Liver (tissue), 9 donors: ENCODE measurements around the gene ETV3. TPM values are rescaled to one million over a fixed set of nuclear protein-coding genes. Genes with fewer than 3 reads are reported as not detected.

Experiments
- DNase-seq: peaks from one replicate; pipeline ENCODE4 v3.0.0-alpha.2; 2017; ENCODE audit warnings: low spot score
- H3K27ac ChIP-seq, 2 donors: one replicate each; pipeline ENCODE4 v1.7.0; 2013; ENCODE audit warnings: inconsistent platforms in 2 of 2, low read length in 2 of 2, control low read depth in 1 of 2, low read depth in 1 of 2, mild to moderate bottlenecking in 1 of 2
- H3K27me3 ChIP-seq, 4 donors: one replicate each; pipeline versions ENCODE4 v1.6.1 to v1.7.0; 2013; ENCODE audit warnings: low read length in 3 of 4, inconsistent platforms in 1 of 4, mild to moderate bottlenecking in 1 of 4, moderate library complexity in 1 of 4; ENCODE audit not compliant: control insufficient read depth in 4 of 4, insufficient read depth in 4 of 4
- H3K36me3 ChIP-seq, 4 donors: one replicate each; pipeline versions ENCODE4 v1.6.1 to v1.7.0; 2013; ENCODE audit warnings: low read length in 3 of 4, mild to moderate bottlenecking in 3 of 4, low read depth in 1 of 4, moderate library complexity in 1 of 4; ENCODE audit not compliant: control insufficient read depth in 4 of 4, insufficient read depth in 3 of 4
- H3K4me1 ChIP-seq, 4 donors: one replicate each; pipeline versions ENCODE4 v1.6.1 to v1.7.0; 2013; ENCODE audit warnings: low read length in 3 of 4, mild to moderate bottlenecking in 3 of 4, moderate library complexity in 1 of 4; ENCODE audit not compliant: control insufficient read depth in 4 of 4, insufficient read depth in 4 of 4
- H3K4me3 ChIP-seq, 3 donors: one replicate each; pipeline versions ENCODE4 v1.6.1 to v1.7.0; 2013; ENCODE audit warnings: low read length in 3 of 3, control low read depth in 1 of 3, low read depth in 1 of 3, mild to moderate bottlenecking in 1 of 3
- H3K9ac ChIP-seq, 2 donors: one replicate each; pipeline ENCODE4 v1.7.0; 2013; ENCODE audit warnings: low read length in 2 of 2, mild to moderate bottlenecking in 2 of 2, moderate library complexity in 2 of 2, control low read depth in 1 of 2, low read depth in 1 of 2
- H3K9me3 ChIP-seq, 4 donors: one replicate each; pipeline versions ENCODE4 v1.6.1 to v1.7.0; 2013; ENCODE audit warnings: low read length in 3 of 4; ENCODE audit not compliant: control insufficient read depth in 4 of 4
- FOXA1 ChIP-seq: IDR thresholded peaks from 2 replicates; pipeline ENCODE4 v1.6.1; 2016; ENCODE audit warnings: antibody characterized with exemption
- FOXA2 ChIP-seq: IDR thresholded peaks from 2 replicates; pipeline ENCODE4 v1.6.1; 2016; ENCODE audit warnings: antibody characterized with exemption
- GABPA ChIP-seq, 2 donors: IDR thresholded peaks in 1 of 2; conservative IDR thresholded peaks in 1 of 2; 2 replicates each; pipeline ENCODE4 v1.6.1; 2016; ENCODE audit warnings: antibody characterized with exemption in 2 of 2, mild to moderate bottlenecking in 1 of 2, moderate library complexity in 1 of 2
- HNF4A ChIP-seq, 2 donors: conservative IDR thresholded peaks; 2 replicates each; pipeline ENCODE4 v1.6.1; 2016; ENCODE audit warnings: antibody characterized with exemption in 2 of 2, mild to moderate bottlenecking in 2 of 2
- HNF4G ChIP-seq: IDR thresholded peaks from 2 replicates; pipeline ENCODE4 v1.6.1; 2016; ENCODE audit warnings: antibody characterized with exemption
- JUND ChIP-seq, 2 donors: IDR thresholded peaks; 2 replicates each; pipeline ENCODE4 v1.6.1; 2016; ENCODE audit warnings: antibody characterized with exemption in 2 of 2
- RAD21 ChIP-seq, 2 donors: IDR thresholded peaks; 2 replicates each; pipeline ENCODE4 v1.6.1; 2016; ENCODE audit warnings: antibody characterized with exemption in 2 of 2, mild to moderate bottlenecking in 2 of 2
- RXRA ChIP-seq, 2 donors: IDR thresholded peaks; 2 replicates each; pipeline ENCODE4 v1.6.1; 2017 to 2018; ENCODE audit warnings: antibody characterized with exemption in 2 of 2, mild to moderate bottlenecking in 1 of 2
- YY1 ChIP-seq: IDR thresholded peaks from 2 replicates; pipeline ENCODE4 v1.6.1; 2016; ENCODE audit warnings: antibody characterized with exemption, mild to moderate bottlenecking
- WGBS: extraction: QIAGEN DNeasy Blood & Tissue Kit; methylation state at CpG from one replicate; pipeline ENCODE4 v1.1.7; 2013; 5-methylcytosine and 5-hydroxymethylcytosine counted together
- polyA plus RNA-seq, 2 donors: library from polyadenylated mRNA; stranded (reverse) in 1 of 2; unstranded in 1 of 2; fragments of 200-250 nt in 1 of 2; fragments of >200 nt in 1 of 2; fragmentation: Nextera tagmentation in 1 of 2; extraction: Ambion mirVana in 1 of 2; gene quantifications; one replicate each; pipeline versions ENCODE4 v1.2.1 to v1.2.3, GENCODE V29; 2013 to 2015
- total RNA-seq, 2 donors: library from RNA; depleted of rRNA; stranded (reverse); fragments of >200 nt; gene quantifications; one replicate each; pipeline ENCODE4 v1.2.3, GENCODE V29; 2014
- TF ChIP-seq, protein P1 (sequence below): IDR thresholded peaks from 2 replicates; pipeline ENCODE4 v1.6.1; 2016; ENCODE audit warnings: antibody characterized with exemption
- TF ChIP-seq, protein P2 (sequence below): IDR thresholded peaks from 2 replicates; pipeline ENCODE4 v1.6.1; 2016; ENCODE audit warnings: antibody characterized with exemption, mild to moderate bottlenecking
- TF ChIP-seq, protein P3 (sequence below): fragments of 150-350 bp; IDR thresholded peaks from 2 replicates; pipeline ENCODE4 v1.5.1; 2017; ENCODE audit warnings: improper control_type of control experiment, low read depth, low read length; ENCODE audit not compliant: missing input control
- TF ChIP-seq, protein P4 (sequence below): IDR thresholded peaks from 2 replicates; pipeline ENCODE4 v1.6.1; 2016; ENCODE audit warnings: antibody characterized with exemption
- donor health status: healthy.
- donor health status: healthy.
- donor health status: healthy.
- donor health status: healthy.
- donor health status: healthy.

ETV3 gene
- total and polyA plus RNA-seq, 4 donors: 2.0 to 10.8 (median 5.3) TPM

DNA sequence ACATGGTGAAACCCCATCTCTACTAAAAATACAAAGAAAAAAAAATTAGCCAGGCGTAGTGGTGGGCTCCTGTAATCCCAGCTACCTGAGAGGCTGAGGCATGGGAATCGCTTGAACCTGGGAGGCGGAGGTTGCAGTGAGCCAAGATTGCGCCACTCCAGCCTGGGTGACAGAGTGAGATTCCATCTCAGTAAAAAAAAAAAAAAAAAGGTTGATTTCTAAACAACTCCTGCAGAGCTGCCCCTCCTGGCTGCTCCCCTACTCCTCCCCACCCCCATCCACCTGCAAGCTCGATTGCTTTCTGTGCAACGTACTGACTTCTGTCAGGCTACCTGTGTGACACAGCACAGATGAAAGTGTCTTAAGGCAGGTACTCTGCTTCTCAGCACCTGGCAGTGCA is 51.9 kb downstream of the ETV3 start:
- Histone ChIP-seq H3K27me3 (no peaks in the 10 kb centered on the region), H3K4me1 (peaks cover 0 to 11% (median 8%) of the 10 kb centered on the region in 4 donors), H3K4me3 (no peak overlapping the region), H3K9ac (no peak overlapping the region), H3K9me3 (no peaks in the 10 kb centered on the region), H3K27ac (no peak overlapping the region), H3K36me3 (no peaks in the 10 kb centered on the region)
- DNase-seq: no peak
- WGBS: 75% methylated on average over 6 of the region's 6 CpGs
- TF ChIP-seq YY1: no peak
- no peak for TF ChIP-seq GABPA (IDR thresholded peaks at IDR 0.05 in 1 of 2, conservative IDR thresholded peaks at IDR 0.05 in 1 of 2)
- no peak for TF ChIP-seq FOXA2
- no peak for TF ChIP-seq HNF4G
- TF ChIP-seq FOXA1: no peak
- TF ChIP-seq, protein P1, sequence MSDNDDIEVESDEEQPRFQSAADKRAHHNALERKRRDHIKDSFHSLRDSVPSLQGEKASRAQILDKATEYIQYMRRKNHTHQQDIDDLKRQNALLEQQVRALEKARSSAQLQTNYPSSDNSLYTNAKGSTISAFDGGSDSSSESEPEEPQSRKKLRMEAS: no peak
- TF ChIP-seq, protein P2, sequence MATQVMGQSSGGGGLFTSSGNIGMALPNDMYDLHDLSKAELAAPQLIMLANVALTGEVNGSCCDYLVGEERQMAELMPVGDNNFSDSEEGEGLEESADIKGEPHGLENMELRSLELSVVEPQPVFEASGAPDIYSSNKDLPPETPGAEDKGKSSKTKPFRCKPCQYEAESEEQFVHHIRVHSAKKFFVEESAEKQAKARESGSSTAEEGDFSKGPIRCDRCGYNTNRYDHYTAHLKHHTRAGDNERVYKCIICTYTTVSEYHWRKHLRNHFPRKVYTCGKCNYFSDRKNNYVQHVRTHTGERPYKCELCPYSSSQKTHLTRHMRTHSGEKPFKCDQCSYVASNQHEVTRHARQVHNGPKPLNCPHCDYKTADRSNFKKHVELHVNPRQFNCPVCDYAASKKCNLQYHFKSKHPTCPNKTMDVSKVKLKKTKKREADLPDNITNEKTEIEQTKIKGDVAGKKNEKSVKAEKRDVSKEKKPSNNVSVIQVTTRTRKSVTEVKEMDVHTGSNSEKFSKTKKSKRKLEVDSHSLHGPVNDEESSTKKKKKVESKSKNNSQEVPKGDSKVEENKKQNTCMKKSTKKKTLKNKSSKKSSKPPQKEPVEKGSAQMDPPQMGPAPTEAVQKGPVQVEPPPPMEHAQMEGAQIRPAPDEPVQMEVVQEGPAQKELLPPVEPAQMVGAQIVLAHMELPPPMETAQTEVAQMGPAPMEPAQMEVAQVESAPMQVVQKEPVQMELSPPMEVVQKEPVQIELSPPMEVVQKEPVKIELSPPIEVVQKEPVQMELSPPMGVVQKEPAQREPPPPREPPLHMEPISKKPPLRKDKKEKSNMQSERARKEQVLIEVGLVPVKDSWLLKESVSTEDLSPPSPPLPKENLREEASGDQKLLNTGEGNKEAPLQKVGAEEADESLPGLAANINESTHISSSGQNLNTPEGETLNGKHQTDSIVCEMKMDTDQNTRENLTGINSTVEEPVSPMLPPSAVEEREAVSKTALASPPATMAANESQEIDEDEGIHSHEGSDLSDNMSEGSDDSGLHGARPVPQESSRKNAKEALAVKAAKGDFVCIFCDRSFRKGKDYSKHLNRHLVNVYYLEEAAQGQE: no peak
- no peak for TF ChIP-seq HNF4A (conservative IDR thresholded peaks at IDR 0.05)
- TF ChIP-seq RXRA (IDR thresholded peaks at IDR 0.05): no peak

GRCh38 chr1:157085421-157085820 is 52.8 kb downstream of the ETV3 start:
- Histone ChIP-seq H3K9ac (no peak overlapping the region), H3K36me3 (no peaks in the 10 kb centered on the region), H3K27ac (no peak overlapping the region), H3K4me3 (no peak overlapping the region), H3K4me1 (peaks cover 0 to 11% (median 8%) of the 10 kb centered on the region in 4 donors), H3K27me3 (no peaks in the 10 kb centered on the region), H3K9me3 (no peaks in the 10 kb centered on the region)
- TF ChIP-seq RXRA (IDR thresholded peaks at IDR 0.05): peak in 1 of 2 donors; percentile 9
- no peak for TF ChIP-seq JUND (IDR thresholded peaks at IDR 0.05)
- TF ChIP-seq FOXA2: no peak
- 59% methylated on average over 5 of the region's 5 CpGs for WGBS
- DNase-seq: no peak

- H3K4me1 ChIP-seq: peaks cover 0 to 9% (median 8%) of the 10 kb centered on the region in 4 donors
- no peaks in the 10 kb centered on the region for H3K27me3 ChIP-seq
- TF ChIP-seq, protein P3, sequence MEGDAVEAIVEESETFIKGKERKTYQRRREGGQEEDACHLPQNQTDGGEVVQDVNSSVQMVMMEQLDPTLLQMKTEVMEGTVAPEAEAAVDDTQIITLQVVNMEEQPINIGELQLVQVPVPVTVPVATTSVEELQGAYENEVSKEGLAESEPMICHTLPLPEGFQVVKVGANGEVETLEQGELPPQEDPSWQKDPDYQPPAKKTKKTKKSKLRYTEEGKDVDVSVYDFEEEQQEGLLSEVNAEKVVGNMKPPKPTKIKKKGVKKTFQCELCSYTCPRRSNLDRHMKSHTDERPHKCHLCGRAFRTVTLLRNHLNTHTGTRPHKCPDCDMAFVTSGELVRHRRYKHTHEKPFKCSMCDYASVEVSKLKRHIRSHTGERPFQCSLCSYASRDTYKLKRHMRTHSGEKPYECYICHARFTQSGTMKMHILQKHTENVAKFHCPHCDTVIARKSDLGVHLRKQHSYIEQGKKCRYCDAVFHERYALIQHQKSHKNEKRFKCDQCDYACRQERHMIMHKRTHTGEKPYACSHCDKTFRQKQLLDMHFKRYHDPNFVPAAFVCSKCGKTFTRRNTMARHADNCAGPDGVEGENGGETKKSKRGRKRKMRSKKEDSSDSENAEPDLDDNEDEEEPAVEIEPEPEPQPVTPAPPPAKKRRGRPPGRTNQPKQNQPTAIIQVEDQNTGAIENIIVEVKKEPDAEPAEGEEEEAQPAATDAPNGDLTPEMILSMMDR: no peak
- TF ChIP-seq RAD21 (IDR thresholded peaks at IDR 0.05) (no peak), GABPA (IDR thresholded peaks at IDR 0.05 in 1 of 2, conservative IDR thresholded peaks at IDR 0.05 in 1 of 2) (no peak), HNF4G (no peak)
- TF ChIP-seq, protein P4, sequence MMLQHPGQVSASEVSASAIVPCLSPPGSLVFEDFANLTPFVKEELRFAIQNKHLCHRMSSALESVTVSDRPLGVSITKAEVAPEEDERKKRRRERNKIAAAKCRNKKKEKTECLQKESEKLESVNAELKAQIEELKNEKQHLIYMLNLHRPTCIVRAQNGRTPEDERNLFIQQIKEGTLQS: no peak
- no peak overlapping the region for H3K9ac ChIP-seq
- no peak overlapping the region for H3K27ac ChIP-seq
- no peaks in the 10 kb centered on the region for H3K9me3 ChIP-seq
- WGBS: 85% methylated on average over 5 of the region's 5 CpGs
- no peak for DNase-seq
- H3K36me3 ChIP-seq: no peaks in the 10 kb centered on the region
- H3K4me3 ChIP-seq: no peak overlapping the region
Measured at GRCh38 chr1:157084720-157085119, 53.5 kb downstream of the ETV3 start.
